K562 (cell line): Measurements from ENCODE around the gene C4orf54.

Experiments
- CHD2 ChIP-seq: IDR thresholded peaks from 2 replicates; pipeline ENCODE4 v1.6.1; 2011; ENCODE audit warnings: low read depth, low read length
- CTCF ChIP-seq, 3 experiments: IDR thresholded peaks in 2 of 3; conservative IDR thresholded peaks in 1 of 3; 2 replicates each; pipeline ENCODE4 v1.5.1; 2011 to 2012; ENCODE audit warnings: low read length in 3 of 3, mild to moderate bottlenecking in 3 of 3, control low read depth in 2 of 3, improper control_type of control experiment in 1 of 3, inconsistent platforms in 1 of 3, low read depth in 1 of 3, mixed read lengths in 1 of 3, moderate library complexity in 1 of 3; ENCODE audit not compliant: insufficient read depth in 2 of 3
- GMEB1 ChIP-seq: fragments of 250-450 bp; sonication (Bioruptor Pico); IDR thresholded peaks from 2 replicates; pipeline ENCODE4 v1.4.0; 2020; ENCODE audit warnings: mild to moderate bottlenecking
- HMG20B ChIP-seq: fragments of 250-450 bp; sonication (Bioruptor Pico); IDR thresholded peaks from 2 replicates; pipeline ENCODE4 v1.5.0; 2021; ENCODE audit warnings: mild to moderate bottlenecking
- RAD21 ChIP-seq, 2 experiments: fragments of 250-450 bp in 1 of 2; fragments of 450-650 bp in 1 of 2; sonication (Bioruptor Pico) in 1 of 2; formaldehyde crosslinking in 1 of 2; IDR thresholded peaks in 1 of 2; conservative IDR thresholded peaks in 1 of 2; 2 replicates each; pipeline versions ENCODE4 v1.4.0 to v1.8.0; 2020 to 2022; ENCODE audit warnings: mild to moderate bottlenecking in 2 of 2, moderate library complexity in 1 of 2
- RBBP5 ChIP-seq: fragments of 200-600 bp; sonication (generic); IDR thresholded peaks from 2 replicates; pipeline ENCODE4 v1.6.1; 2012; ENCODE audit warnings: borderline replicate concordance, mild to moderate bottlenecking, low read length, control low read depth, inconsistent platforms; ENCODE audit not compliant: insufficient read depth, poor library complexity, severe bottlenecking
- SLC30A9 ChIP-seq: fragments of 250-450 bp; sonication (Bioruptor Pico); IDR thresholded peaks from 2 replicates; pipeline ENCODE4 v1.8.0; 2022; ENCODE audit warnings: mild to moderate bottlenecking, moderate library complexity
- ZFX ChIP-seq: sonication (generic); formaldehyde crosslinking; IDR thresholded peaks from 2 replicates; pipeline ENCODE4 v1.8.0; 2022; ENCODE audit warnings: mild to moderate bottlenecking, missing genetic modification reagents, moderate library complexity
- ZNF318 ChIP-seq, 2 experiments: fragments of 450-650 bp; IDR thresholded peaks; 2 replicates each; pipeline ENCODE4 v1.6.1; 2016; ENCODE audit warnings: mild to moderate bottlenecking in 2 of 2, borderline replicate concordance in 1 of 2, low read depth in 1 of 2, moderate library complexity in 1 of 2
- ZNF586 ChIP-seq: fragments of 450-650 bp; formaldehyde crosslinking; conservative IDR thresholded peaks from 2 replicates; pipeline ENCODE4 v1.4.0; 2020; ENCODE audit warnings: mild to moderate bottlenecking, moderate library complexity
- ZNF644 ChIP-seq: fragments of 200-800 bp; sonication (Bioruptor generic); IDR thresholded peaks from 2 replicates; pipeline ENCODE4 v1.6.1; 2016; ENCODE audit warnings: low read depth, missing genetic modification characterization, missing compliant biosample characterization

DNA sequence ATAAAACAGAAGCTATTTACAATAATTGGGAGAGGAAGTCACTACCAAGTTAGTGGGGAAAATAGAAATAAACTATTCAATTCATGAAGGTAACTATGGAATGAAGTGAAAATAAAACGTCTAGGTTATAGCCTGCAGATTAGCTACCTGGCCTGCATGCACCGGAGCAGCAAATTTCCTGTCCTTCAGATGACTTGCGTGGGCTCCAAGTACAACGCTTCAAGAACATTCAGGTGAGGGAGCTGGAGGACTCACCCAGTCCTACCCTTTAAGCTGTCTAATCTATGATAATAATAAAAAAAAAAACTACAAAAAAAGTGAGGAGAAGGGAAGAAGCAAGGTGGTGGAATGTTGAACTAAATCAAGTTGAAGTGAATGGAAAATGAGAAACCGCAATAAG is 13.2 kb downstream of the C4orf54 start:
- TF ChIP-seq CTCF (IDR thresholded peaks at IDR 0.05 in 2 of 3, conservative IDR thresholded peaks at IDR 0.05 in 1 of 3; ENCODE audit: insufficient read depth in 2 of 3, low read depth in 1 of 3, low read length in 3 of 3) (no peak), CHD2 (no peak), ZFX (no peak), HMG20B (CRISPR knock-in tag) (no peak), RBBP5 (no peak), ZNF586 (no peak), ZNF644 (tag) (no peak), GMEB1 (no peak), SLC30A9 (CRISPR knock-in tag) (no peak), RAD21 (CRISPR knock-in tag; conservative IDR thresholded peaks at IDR 0.05 in 1 of 2, IDR thresholded peaks at IDR 0.05 in 1 of 2) (no peak), ZNF318 (IDR thresholded peaks at IDR 0.05; ENCODE audit: borderline replicate concordance in 1 of 2, low read depth in 1 of 2) (no peak)
